Gastroesophageal sphincter (tissue), 3 donors: ENCODE results near the gene H1-8.

Source experiments
- CTCF ChIP-seq, 4 experiments: fragments of 200-600 bp in 2 of 4; fragments of 450-650 bp in 2 of 4; sonication (generic) in 1 of 4; IDR thresholded peaks; one replicate each; pipeline ENCODE4 v1.5.1; 2017 to 2019; ENCODE audit warnings: antibody characterized with exemption in 4 of 4, mild to moderate bottlenecking in 2 of 4, moderate library complexity in 2 of 4
- EP300 ChIP-seq: sonication (generic); formaldehyde crosslinking; IDR thresholded peaks from one replicate; pipeline ENCODE4 v1.6.1; 2017; ENCODE audit warnings: antibody characterized with exemption, mild to moderate bottlenecking
- POLR2A ChIP-seq, 2 donors: fragments of 450-650 bp; IDR thresholded peaks; one replicate each; pipeline ENCODE4 v1.6.1; 2017; ENCODE audit warnings: antibody characterized with exemption in 2 of 2, mild to moderate bottlenecking in 2 of 2, moderate library complexity in 1 of 2

GRCh38 chr3:129519449-129519848 is 23.5 kb upstream of the H1-8 start:
- TF ChIP-seq CTCF (IDR thresholded peaks at IDR 0.05) (no peak), POLR2A (IDR thresholded peaks at IDR 0.05) (no peak), EP300 (no peak)
